Uterus (tissue), 2 donors: ENCODE data around the gene TGFBR1.

Experiments used
- CTCF ChIP-seq, 4 experiments: fragments of 200-600 bp in 2 of 4; fragments of 450-650 bp in 2 of 4; sonication (generic) in 2 of 4; IDR thresholded peaks; one replicate each; pipeline ENCODE4 v1.5.1; 2016 to 2019; ENCODE audit warnings: antibody characterized with exemption in 4 of 4, mild to moderate bottlenecking in 2 of 4, moderate library complexity in 1 of 4
- POLR2A ChIP-seq, 2 donors: fragments of 450-650 bp; IDR thresholded peaks; one replicate each; pipeline ENCODE4 v1.6.1; 2016; ENCODE audit warnings: antibody characterized with exemption in 2 of 2, mild to moderate bottlenecking in 1 of 2, moderate library complexity in 1 of 2

DNA sequence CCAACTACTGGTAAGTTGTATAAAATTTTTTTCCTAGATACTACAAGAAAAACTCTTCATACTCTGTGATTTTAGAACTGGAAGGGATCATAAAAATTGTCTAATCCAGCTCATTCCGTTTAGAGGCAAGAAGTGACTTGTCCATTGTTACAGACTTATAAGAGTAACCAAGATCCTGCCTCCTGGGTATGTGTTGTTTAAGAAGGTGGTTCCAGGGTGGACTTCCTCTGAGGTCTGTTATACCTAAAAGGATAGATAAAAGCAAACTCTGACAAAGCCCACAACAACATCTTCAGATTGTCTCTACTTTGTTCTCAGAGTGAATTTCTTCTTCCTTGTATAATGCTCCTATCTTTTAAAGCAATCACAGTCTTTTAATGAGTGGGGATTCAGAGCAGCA lies 24.2 kb downstream of the TGFBR1 start:
- TF ChIP-seq CTCF (IDR thresholded peaks at IDR 0.05) = no peak
- no peak for TF ChIP-seq POLR2A (IDR thresholded peaks at IDR 0.05)
